ENCODE results near the gene LCP1.
"Not testable (repeated sequence)": the region's sequence is repeated elsewhere in the genome, so short reads cannot be mapped to it uniquely, and the experiment has no call there.

LCP1 gene

DNA sequence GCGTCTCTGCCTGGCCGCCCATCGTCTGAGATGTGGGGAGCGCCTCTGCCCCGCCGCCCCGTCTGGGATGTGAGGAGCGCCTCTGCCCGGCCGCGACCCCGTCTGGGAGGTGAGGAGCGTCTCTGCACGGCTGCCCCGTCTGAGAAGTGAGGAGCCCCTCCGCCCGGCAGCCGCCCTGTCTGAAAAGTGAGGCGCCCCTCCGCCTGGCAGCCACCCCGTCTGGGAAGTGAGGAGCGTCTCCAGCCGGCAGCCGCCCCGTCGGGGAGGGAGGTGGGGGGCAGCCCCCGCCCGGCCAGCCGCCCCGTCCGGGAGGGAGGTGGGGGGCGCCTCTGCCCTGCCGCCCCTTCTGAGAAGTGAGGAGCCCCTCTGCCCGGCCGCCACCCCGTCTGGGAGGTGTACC, 19.2 kb downstream of the LCP1 start:
- DNase-seq (ENCODE audit: low read depth in 2 of 2, low spot score in 1 of 2), result not testable (repeated sequence)

DNA sequence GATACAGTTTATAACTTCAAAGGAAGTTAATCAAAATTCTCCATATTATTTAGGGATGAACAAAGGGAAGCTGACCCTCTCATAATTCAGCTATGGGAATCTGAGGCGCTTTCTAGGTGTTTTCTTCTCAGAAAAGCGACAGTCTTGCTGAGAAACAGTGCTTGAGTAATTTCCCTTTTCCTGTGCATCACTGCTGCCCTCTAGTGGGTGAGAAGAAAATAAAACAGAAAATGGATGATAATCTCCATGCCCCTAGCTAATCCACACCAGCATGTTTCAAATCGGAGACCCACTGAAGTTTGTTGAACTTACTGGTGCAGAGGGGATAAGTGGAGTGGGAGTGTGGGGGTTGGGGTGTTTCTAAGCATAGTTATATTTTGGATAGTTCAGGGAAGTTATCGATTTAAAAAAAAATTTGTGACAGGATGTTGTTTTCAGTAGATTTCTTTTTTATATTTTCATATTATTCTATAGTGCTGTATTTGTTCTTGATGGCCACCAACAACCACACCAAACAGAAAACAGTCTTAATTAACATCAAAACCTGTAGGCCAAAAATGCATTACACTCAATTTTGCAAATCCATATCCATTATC, 21.4 kb downstream of the LCP1 start:
- DNase-seq (ENCODE audit: low read depth in 2 of 2, low spot score in 1 of 2), result no peak

DNA sequence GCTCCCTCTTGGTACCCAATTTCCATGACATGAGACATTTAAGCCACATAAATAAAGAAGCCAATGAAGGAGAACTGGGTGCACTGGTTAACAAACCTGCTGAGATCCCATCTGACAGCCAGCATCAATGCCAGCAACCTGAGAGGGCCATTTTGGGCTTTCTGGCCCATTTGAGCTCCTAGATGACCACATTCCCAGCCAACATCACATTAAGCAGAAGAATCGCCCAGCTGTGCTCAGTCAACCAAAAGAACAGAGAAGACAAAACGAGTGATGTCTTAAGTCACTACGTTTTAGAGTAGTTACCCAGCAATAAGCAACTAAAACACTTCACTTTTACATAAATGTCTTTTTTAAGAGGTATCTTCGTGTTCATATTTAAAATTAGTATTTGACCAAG, 21.9 kb downstream of the LCP1 start:
- no peak for DNase-seq (ENCODE audit: low read depth in 2 of 2, low spot score in 1 of 2)

DNA sequence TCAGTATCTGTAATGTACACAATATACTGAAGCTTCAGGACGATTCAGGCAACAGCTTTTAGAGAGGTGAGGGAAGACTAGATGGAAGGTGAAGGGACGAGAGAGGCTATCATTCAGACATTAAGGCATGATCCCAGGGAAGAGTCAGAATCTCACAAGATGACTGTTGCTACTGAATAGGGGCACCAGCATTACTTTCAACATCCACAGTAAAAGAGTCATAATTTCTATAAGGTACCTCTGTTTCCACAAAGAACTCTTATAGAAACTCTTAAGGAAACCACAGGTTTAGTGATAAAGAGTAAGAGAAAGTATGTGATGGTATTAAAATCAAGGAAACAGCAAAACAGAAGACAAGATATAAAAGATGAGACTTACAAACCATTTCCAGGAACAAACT, 23.0 kb downstream of the LCP1 start:
- no peak for DNase-seq (ENCODE audit: low read depth in 2 of 2, low spot score in 1 of 2)

GRCh38 chr13:46158222-46158621, 23.8 kb downstream of the LCP1 start:
- no peak for DNase-seq (ENCODE audit: low read depth in 2 of 2, low spot score in 1 of 2)

DNA sequence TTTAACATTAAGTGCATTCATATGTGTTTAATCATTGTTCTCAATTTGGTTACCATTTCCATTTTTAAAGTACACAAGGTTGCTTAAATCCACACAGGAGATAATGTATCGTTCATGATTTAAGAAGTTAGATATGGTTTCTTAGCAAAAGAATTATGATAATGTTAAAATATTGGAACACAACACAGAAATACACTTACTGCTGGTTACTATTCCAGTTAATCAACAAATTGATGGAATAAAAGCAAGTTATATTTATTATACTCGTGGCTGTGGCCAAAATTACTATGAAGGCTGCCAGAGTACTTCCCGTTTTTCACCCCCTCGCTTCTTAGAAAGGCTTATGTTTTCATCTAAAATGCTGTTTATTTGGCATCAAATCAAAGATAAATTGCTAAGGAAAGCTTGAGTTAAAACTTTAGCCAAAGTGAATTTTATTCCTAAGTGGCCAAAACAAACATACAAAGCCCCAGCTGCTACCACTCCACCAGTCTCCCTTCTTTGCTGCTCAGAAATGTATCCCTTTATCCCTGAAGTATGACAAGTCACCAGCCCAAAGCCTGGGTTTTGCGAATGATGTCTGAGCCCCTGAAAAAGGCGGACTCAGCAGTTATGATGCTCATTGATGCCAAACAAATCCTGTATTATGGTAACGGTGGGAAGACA, 27.7 kb downstream of the LCP1 start:
- DNase-seq (ENCODE audit: low read depth in 2 of 2, low spot score in 1 of 2), result no peak

GRCh38 chr13:46152627-46153328, 29.2 kb downstream of the LCP1 start:
- DNase-seq (ENCODE audit: low read depth in 2 of 2, low spot score in 1 of 2), result no peak

- no peak for DNase-seq (ENCODE audit: low read depth in 2 of 2, low spot score in 1 of 2)
Measured at GRCh38 chr13:46150134-46150693, 31.8 kb downstream of the LCP1 start.

DNA sequence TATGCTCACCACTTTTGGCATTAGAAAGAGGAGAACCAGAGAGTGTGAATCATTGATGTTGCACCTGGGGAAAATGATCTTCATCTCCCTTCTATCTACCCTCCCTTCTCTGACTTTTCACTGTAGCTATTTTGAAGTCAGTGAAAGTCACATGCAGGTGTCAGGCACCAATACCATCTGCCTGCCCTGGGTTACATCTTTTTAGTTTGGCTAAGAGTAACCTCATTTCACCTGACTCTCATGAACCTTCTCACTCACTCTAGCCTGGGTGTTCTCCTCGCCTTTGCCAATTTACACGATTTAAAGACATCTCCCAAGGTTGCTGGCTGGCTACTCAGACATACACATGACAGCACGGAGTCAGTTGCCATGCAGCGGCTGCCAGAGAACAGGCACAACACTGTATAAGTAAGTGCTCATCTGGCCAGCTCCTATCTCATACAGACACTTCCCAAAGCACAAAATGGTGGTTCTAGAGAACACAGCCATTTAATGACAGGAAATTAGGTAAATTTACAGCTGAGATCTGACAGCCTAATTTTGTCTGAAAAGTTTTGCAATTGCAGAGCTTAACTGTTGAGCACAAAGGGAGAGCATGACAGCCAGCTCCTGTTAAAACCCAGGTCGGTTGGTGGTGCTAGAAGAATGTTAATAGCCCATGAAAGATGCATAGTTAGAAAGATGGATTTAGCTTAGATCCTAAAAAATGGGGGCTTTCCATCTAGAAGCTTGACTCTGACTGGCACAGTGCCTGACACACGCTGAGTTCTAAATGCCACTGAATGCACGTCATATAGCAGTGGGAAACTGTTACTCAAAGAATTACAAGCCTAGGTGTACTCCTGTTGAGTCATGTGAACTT, 32.5 kb downstream of the LCP1 start:
- DNase-seq (ENCODE audit: low read depth in 2 of 2, low spot score in 1 of 2), result no peak

DNA sequence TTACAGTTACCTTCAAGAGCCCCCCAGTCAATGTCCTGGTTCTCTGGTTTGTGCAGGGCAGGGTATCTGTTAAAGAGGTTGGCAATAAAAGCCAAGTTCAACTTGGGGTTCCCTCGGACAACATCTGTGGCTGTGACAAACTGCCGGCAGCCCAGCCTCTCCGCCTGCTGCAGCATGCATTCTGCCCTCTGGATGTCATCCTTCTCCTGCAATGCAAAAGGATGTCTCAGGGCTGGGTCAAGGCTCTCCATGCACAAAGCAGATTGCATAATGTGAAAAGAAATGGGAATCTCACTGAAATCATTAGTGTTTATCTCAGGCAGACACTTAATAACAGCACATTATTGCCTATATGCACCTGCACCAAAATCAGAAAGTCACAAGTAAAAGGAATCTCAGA, 35.1 kb downstream of the LCP1 start:
- no peak for DNase-seq (ENCODE audit: low read depth in 2 of 2, low spot score in 1 of 2)

GRCh38 chr13:46145950-46146349, 36.0 kb downstream of the LCP1 start:
- no peak for DNase-seq (ENCODE audit: low read depth in 2 of 2, low spot score in 1 of 2)

- no peak for DNase-seq (ENCODE audit: low read depth in 2 of 2, low spot score in 1 of 2)
Measured at GRCh38 chr13:46145135-46145534, 36.8 kb downstream of the LCP1 start.

GRCh38 chr13:46143184-46143701, 38.7 kb downstream of the LCP1 start:
- no peak for DNase-seq (ENCODE audit: low read depth in 2 of 2, low spot score in 1 of 2)

DNA sequence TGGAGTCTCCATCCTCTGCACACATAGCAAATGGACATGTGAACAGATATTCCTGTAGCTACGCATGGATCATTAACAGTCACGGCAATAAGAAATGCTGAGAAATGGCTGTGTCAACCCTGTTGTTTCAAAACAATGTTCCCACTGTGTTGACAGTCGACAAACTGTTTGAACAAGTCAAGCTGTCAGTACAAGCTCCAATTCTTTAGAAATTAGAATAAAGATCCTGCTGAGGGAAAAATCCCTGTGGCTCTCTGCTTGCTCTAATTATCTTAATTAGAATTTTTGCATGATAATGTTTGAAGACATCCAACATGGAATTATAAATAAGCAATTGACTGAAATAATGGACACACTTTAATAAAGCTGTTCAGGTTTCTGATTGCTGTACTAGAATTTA, 39.2 kb downstream of the LCP1 start:
- no peak for DNase-seq (ENCODE audit: low read depth in 2 of 2, low spot score in 1 of 2)

GRCh38 chr13:46140044-46140443, 41.9 kb downstream of the LCP1 start:
- DNase-seq (ENCODE audit: low read depth in 2 of 2, low spot score in 1 of 2), result no peak

- no peak for DNase-seq (ENCODE audit: low read depth in 2 of 2, low spot score in 1 of 2)
Measured at GRCh38 chr13:46137627-46138317, 44.2 kb downstream of the LCP1 start.

DNA sequence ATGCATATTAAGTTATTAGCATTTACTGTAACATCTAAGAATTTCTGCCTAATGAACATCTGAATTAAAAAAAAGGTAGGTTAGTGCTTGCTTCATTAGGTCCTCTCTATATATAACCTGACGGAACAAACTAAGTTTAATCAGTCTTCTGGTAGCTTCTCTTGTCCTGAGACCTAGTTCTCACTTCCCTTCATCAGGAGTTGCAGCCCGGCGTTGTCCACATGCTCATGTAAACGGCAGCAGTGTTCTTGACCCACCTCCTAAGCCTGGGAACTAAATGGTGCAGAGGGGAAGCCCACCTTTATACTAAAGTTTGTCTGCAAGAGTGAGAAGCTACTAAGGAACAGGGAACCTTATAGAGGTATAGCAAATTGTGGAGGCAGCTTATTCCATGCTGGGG, 45.3 kb downstream of the LCP1 start:
- DNase-seq (ENCODE audit: low read depth in 2 of 2, low spot score in 1 of 2), result no peak

DNA sequence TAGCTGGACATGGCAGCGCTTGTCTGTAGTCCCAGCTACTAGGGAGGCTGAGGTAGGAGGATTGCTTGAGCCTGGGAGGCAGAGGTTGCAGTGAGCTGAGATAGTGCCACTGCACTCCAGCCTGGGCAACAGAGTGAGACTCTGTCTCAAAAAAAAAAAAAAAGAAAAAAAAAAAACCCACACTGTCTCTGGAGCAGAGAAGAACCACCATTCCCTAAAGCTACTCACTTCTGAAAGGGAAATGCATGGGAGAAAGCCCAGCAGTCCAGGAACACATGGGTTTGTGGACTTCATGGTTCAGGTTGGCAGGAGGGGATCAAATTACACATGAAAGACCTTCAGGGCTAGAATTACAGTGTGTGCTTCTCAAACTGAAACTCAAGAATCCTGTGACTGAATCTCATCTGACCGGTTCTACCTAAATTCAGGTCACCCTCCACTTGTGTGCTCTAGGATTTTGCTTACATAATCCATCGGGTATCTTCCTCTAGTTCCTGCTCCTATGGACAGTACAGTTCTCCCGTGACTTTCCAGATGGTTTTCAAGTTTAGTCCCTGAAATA, 46.9 kb downstream of the LCP1 start:
- no peak for DNase-seq (ENCODE audit: low read depth in 2 of 2, low spot score in 1 of 2)

DNA sequence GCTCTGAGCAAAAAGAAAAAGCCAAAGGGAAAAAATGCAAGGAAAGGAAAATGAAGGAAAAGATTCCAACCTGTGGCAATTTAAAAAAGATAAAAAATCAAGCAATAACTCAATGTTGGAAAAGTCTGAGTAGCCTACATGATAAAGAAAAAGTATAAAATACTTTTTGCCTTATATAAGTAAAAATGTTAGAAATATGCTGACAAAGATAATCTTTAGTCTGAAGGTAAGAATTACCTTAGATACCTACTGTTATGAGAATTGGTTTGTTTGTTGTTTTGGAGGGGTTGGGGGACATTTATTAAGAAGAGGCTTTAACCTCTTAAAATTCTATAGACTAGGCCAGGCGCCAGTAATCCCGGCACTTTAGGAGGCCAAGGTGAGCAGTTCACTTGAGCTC, 47.5 kb downstream of the LCP1 start:
- no peak for DNase-seq (ENCODE audit: low read depth in 2 of 2, low spot score in 1 of 2)

DNA sequence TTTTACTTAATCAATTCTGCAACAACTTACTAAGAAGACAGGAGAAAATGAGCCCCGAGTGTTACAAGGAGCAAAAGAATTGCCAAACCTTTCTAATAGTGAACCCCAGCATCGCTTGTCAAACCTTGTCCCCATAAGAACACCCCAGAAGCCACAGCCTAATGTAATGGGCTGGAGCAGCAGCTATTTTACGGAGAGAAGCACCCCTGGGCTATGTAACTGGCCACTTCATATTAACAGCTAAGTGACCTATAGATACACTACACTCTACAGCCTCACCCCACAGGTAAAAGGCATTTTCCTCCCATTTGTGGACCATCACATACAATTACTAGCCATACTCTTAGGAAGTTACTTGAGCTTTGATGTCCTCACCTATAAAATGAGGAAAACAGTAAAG, 49.9 kb downstream of the LCP1 start:
- DNase-seq (ENCODE audit: low read depth in 2 of 2, low spot score in 1 of 2), result no peak
